Glomerular visceral epithelial cell (primary cell): Measurements from ENCODE around the gene CYFIP1.
"Not testable (repeated sequence)": the region's sequence is repeated elsewhere in the genome, so short reads cannot be mapped to it uniquely, and the experiment has no call there.

Experiments used
- DNase-seq: peaks from one replicate; pipeline ENCODE4 v3.0.0-alpha.2; 2016; ENCODE audit errors: extremely low spot score

Gene CYFIP1

GRCh38 chr15:22980189-22981050 lies at the start of gene CYFIP1:
TSS of gene CYFIP1 (minus strand) at chr15:22980368. CDS start at chr15:22947285, 33,083 bp downstream.
- DNase-seq: peak; percentile 89

- DNase-seq: no peak
Observed at GRCh38 chr15:23026218-23026617, 46.0 kb upstream of the CYFIP1 start.

- DNase-seq: no peak
Observed at GRCh38 chr15:23022156-23022555, 42.0 kb upstream of the CYFIP1 start.

GRCh38 chr15:23014394-23015000 lies 34.3 kb upstream of the CYFIP1 start:
- no peak for DNase-seq

GRCh38 chr15:23013681-23014080 lies 33.5 kb upstream of the CYFIP1 start:
- no peak for DNase-seq

GRCh38 chr15:23012616-23013015 lies 32.4 kb upstream of the CYFIP1 start:
- DNase-seq: not testable (repeated sequence)

- no peak for DNase-seq
Observed at GRCh38 chr15:23003736-23004135, 23.6 kb upstream of the CYFIP1 start.

- DNase-seq: no peak
Observed at GRCh38 chr15:23002920-23003319, 22.8 kb upstream of the CYFIP1 start.

- no peak for DNase-seq
Observed at GRCh38 chr15:22995795-22996194, 15.6 kb upstream of the CYFIP1 start.

- no peak for DNase-seq
Observed at GRCh38 chr15:22992024-22992326, 11.8 kb upstream of the CYFIP1 start.

- DNase-seq: no peak
Observed at GRCh38 chr15:22989576-22990477, 9.7 kb upstream of the CYFIP1 start.

- no peak for DNase-seq
Observed at GRCh38 chr15:22988811-22989210, 8.6 kb upstream of the CYFIP1 start.

GRCh38 chr15:22981931-22982330 lies 1.8 kb upstream of the CYFIP1 start:
- DNase-seq: not testable (repeated sequence)

GRCh38 chr15:22981051-22981840 lies 1.1 kb upstream of the CYFIP1 start:
- no peak for DNase-seq

GRCh38 chr15:22979238-22980188 lies 655 bp downstream of the CYFIP1 start:
- DNase-seq: peak; percentile 48

GRCh38 chr15:22978691-22979237 lies 1.4 kb downstream of the CYFIP1 start:
- DNase-seq: no peak

GRCh38 chr15:22974745-22975144 lies 5.4 kb downstream of the CYFIP1 start:
- no peak for DNase-seq

GRCh38 chr15:22973987-22974386 lies 6.2 kb downstream of the CYFIP1 start:
- DNase-seq: no peak

- DNase-seq: no peak
Observed at GRCh38 chr15:22973286-22973685, 6.9 kb downstream of the CYFIP1 start.

GRCh38 chr15:22969489-22969888 lies 10.7 kb downstream of the CYFIP1 start:
- DNase-seq: no peak
